WERI-Rb-1 (cell line): Measurements from ENCODE around the gene SMLR1.

Experiments used
- DNase-seq: peaks from one replicate; pipeline ENCODE4 v3.0.0-alpha.2; 2020
- H3K27ac ChIP-seq: fragments of 250-450 bp; sonication (Bioruptor Pico); 2 replicates; pipeline ENCODE4 v1.5.1; 2020; ENCODE audit warnings: mild to moderate bottlenecking, moderate library complexity
- H3K27me3 ChIP-seq: fragments of 250-450 bp; sonication (Bioruptor Pico); 2 replicates; pipeline ENCODE4 v1.5.1; 2021; ENCODE audit warnings: mild to moderate bottlenecking, low read depth, moderate library complexity; ENCODE audit not compliant: insufficient read depth, severe bottlenecking
- H3K36me3 ChIP-seq: fragments of 250-450 bp; sonication (Bioruptor Pico); 2 replicates; pipeline ENCODE4 v1.5.1; 2020; ENCODE audit warnings: mild to moderate bottlenecking, moderate library complexity
- H3K4me3 ChIP-seq: 2 replicates; pipeline ENCODE4 v1.5.1; 2011; ENCODE audit warnings: low read depth, mild to moderate bottlenecking, control low read depth, low read length
- H3K9me3 ChIP-seq: fragments of 250-450 bp; sonication (Bioruptor Pico); 2 replicates; pipeline ENCODE4 v1.5.1; 2021; ENCODE audit warnings: mild to moderate bottlenecking, moderate library complexity; ENCODE audit not compliant: severe bottlenecking
- CTCF ChIP-seq: IDR thresholded peaks from 2 replicates; pipeline ENCODE4 v1.5.1; 2011; ENCODE audit warnings: low read depth, mild to moderate bottlenecking, control low read depth, inconsistent platforms, low read length

The SMLR1 gene

DNA sequence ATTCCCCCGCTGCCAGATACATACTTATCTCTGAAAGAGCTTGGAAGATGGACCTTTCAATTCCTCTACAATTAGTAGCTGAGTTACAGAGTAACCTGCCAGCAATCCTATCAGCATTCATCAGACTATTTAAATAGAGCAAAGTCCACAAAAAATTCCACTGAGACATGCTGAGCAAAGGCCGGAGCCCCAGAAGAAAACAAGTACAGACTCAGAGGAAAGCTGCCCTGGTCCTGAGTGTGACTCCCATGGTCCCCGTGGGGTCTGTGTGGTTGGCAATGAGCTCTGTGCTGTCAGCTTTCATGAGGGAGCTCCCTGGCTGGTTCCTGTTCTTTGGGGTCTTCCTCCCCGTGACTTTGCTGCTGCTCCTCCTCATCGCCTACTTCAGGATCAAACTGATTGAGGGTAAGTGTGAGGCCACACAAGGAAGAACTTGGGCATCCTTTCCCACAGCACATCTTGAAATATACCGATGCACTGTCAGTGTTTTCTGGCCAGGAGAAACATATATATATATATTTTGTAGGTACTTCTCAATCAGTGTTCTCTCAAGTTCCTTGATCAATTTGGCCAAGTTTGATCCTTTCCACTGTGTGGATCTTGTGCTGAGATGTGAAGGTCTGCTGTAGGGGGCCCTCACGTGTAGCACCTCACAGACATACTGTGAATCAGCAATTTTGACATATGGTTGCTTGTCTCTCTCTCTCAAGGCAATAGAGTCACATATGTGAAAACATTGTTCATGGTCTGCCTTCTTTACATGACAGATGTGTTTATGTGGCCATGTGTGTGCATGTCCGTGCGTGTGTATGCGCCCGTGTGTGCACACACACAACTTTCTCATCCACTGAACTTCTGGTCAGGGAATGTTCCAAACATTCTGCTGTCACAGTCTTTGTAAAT is at the start of gene SMLR1:
TSS of gene SMLR1 (plus strand) at position 160 of the 903 bp plus-strand sequence. CDS start at position 168, 8 bp downstream.
- Histone ChIP-seq H3K36me3 (no peaks in the 10 kb centered on the region), H3K27ac (no peak within 1 kb of the TSS), H3K9me3 (no peaks in the 10 kb centered on the region), H3K27me3 (no peaks in the 10 kb centered on the region), H3K4me3 (no peak within 1 kb of the TSS)
- no peak for DNase-seq
- no peak for TF ChIP-seq CTCF

GRCh38 chr6:130778946-130779657 is 48.1 kb upstream of the SMLR1 start:
- no peak overlapping the region for H3K4me3 ChIP-seq
- no peaks in the 10 kb centered on the region for H3K9me3 ChIP-seq
- H3K27ac ChIP-seq: no peak overlapping the region
- DNase-seq: no peak
- no peaks in the 10 kb centered on the region for H3K27me3 ChIP-seq
- no peaks in the 10 kb centered on the region for H3K36me3 ChIP-seq
- no peak for TF ChIP-seq CTCF

GRCh38 chr6:130779658-130780033 is 47.6 kb upstream of the SMLR1 start:
- no peak for DNase-seq
- H3K4me3 ChIP-seq: no peak overlapping the region
- H3K9me3 ChIP-seq: no peaks in the 10 kb centered on the region
- no peaks in the 10 kb centered on the region for H3K27me3 ChIP-seq
- no peak overlapping the region for H3K27ac ChIP-seq
- H3K36me3 ChIP-seq: no peaks in the 10 kb centered on the region
- no peak for TF ChIP-seq CTCF

DNA sequence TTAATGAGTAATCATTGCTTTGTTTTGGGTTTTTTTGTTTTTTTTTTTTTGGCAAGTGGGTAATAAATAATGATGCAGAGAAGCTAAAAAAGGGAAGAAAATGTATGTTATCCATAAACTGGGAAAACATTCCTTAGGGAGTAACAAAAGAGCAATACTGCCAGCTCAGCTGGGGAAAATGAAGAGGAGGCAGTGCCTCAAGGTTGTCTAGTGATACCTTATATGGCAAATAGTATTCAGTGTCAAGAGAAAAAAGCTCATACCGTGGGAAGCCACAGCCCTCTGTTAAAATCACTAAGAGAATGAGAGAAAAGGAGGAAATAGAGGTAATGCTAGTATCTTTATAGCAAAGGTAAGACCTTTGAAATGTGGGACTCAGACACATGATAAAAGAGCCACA is 47.1 kb upstream of the SMLR1 start:
- Histone ChIP-seq H3K27ac (no peak overlapping the region), H3K36me3 (no peaks in the 10 kb centered on the region), H3K27me3 (no peaks in the 10 kb centered on the region), H3K9me3 (no peaks in the 10 kb centered on the region), H3K4me3 (no peak overlapping the region)
- TF ChIP-seq CTCF: no peak
- DNase-seq: no peak

GRCh38 chr6:130781557-130781956 is 45.6 kb upstream of the SMLR1 start:
- no peaks in the 10 kb centered on the region for H3K27me3 ChIP-seq
- no peak for DNase-seq
- TF ChIP-seq CTCF: no peak
- no peaks in the 10 kb centered on the region for H3K36me3 ChIP-seq
- H3K4me3 ChIP-seq: no peak overlapping the region
- no peaks in the 10 kb centered on the region for H3K9me3 ChIP-seq
- no peak overlapping the region for H3K27ac ChIP-seq
